Glutamatergic neuron (in vitro differentiated cells): ENCODE measurements around the gene BEST1. TPM values are rescaled to one million over a fixed set of nuclear protein-coding genes. Genes with fewer than 3 reads are reported as not detected.

Source experiments
- DNase-seq: peaks from one replicate; pipeline ENCODE4 v3.0.0; 2022
- H3K27ac Mint-ChIP-seq: one replicate; pipeline ENCODE4 v1.8.0; 2020; ENCODE audit warnings: mild to moderate bottlenecking, mixed read lengths, inconsistent platforms; ENCODE audit not compliant: unreplicated experiment
- H3K27me3 Mint-ChIP-seq: one replicate; pipeline ENCODE4 v1.8.0; 2020; ENCODE audit warnings: mild to moderate bottlenecking, moderate library complexity, mixed read lengths, inconsistent platforms; ENCODE audit not compliant: unreplicated experiment
- H3K36me3 Mint-ChIP-seq: one replicate; pipeline ENCODE4 v1.8.0; 2020; ENCODE audit warnings: mild to moderate bottlenecking, mixed read lengths, inconsistent platforms; ENCODE audit not compliant: unreplicated experiment
- H3K4me1 Mint-ChIP-seq: one replicate; pipeline ENCODE4 v1.8.0; 2020; ENCODE audit warnings: mild to moderate bottlenecking, low read depth, mixed read lengths, inconsistent platforms; ENCODE audit not compliant: unreplicated experiment
- H3K4me3 Mint-ChIP-seq: one replicate; pipeline ENCODE4 v1.8.0; 2020; ENCODE audit warnings: mild to moderate bottlenecking, mixed read lengths, inconsistent platforms; ENCODE audit not compliant: unreplicated experiment
- H3K9me3 Mint-ChIP-seq: one replicate; pipeline ENCODE4 v1.8.0; 2020; ENCODE audit warnings: mild to moderate bottlenecking, moderate library complexity, mixed read lengths, inconsistent platforms; ENCODE audit not compliant: unreplicated experiment
- CTCF ChIP-seq: fragments of 200-600 bp; sonication (generic); IDR thresholded peaks from one replicate; pipeline ENCODE4 v1.5.0; 2021; ENCODE audit not compliant: partially characterized antibody, unreplicated experiment
- total RNA-seq: library from RNA; stranded (reverse); fragmentation: NEBNext Ultra II Directional; extraction: Animal tissue kit (Norgen Biotek cat#: 25700); gene quantifications from one replicate; pipeline ENCODE4 v1.2.1, GENCODE V29; 2021; ENCODE audit not compliant: unreplicated experiment

BEST1 gene
- total RNA-seq, 1 donor from 2014 or later = 4.6 TPM

DNA sequence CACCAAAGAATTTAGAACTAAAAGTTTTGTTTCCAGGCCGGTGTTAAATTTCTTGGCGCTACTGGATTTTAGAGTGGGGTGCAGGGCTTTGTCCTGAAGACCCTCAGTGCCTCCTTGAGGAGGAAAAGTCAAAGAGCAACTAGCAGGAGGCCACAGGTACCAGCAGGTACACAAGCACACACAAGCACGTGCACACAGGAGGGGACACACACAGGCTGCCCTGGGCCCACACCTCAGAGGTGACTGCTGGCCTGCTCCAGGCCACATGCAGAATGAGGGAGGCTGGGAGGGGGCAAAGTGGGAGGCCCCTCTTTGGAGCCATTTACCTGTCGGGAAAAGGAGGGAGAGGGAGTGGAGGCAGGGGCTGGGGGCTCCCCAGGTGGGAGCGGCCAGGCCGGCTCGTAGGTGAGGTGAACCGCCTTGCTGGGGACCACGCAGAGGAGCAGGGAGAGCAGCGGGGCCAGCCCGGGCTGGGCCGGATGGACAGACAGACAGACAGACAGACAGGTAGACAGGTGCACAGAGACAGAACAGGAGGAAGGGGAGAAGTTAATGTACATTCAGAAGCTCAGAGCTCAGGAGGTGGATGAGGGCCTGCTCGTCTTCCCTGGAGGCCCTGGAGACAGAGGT lies 45.0 kb upstream of the BEST1 start:
- TF ChIP-seq CTCF = no peak
- peaks cover 2% of the 10 kb centered on the region for H3K27me3 Mint-ChIP-seq
- H3K4me3 Mint-ChIP-seq = no peak overlapping the region
- H3K9me3 Mint-ChIP-seq = peaks cover 2% of the 10 kb centered on the region
- H3K4me1 Mint-ChIP-seq = no peaks in the 10 kb centered on the region
- no peak overlapping the region for H3K27ac Mint-ChIP-seq
- DNase-seq = no peak
- H3K36me3 Mint-ChIP-seq = no peaks in the 10 kb centered on the region

DNA sequence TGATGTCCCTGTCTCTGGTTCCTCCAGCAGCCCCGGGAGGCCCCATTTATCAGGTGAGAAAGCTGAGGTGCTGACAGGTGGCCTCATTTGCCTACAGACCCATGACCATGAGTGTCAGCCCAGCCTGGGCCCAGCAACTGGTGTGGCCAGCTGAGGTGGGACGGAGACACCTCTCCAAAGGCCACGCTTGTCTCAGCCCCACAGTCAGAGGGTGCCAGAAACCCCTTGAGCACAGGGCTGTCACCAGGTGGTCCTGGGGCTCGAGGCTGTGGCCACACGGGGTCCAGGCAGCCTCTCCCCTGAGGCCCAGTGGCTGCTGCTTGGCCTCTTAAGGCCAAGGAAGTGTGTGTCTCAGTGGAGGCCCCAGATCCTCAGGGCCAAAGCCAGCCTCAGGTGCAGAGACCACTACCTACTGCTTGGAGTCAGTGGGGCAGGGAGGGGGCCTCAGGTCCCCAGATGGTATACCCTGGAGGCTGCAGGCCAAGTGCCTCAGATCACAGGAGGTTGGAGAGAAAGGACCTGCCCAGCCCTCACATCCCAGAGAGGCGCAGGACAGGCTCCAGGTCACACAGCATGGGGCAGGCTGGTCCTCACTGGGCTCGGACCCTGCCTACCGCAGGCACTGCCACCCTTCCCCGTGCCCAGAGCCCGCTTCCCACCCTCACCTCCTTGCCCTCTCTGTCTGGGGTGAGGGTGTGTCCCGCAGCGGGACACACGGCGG lies 44.2 kb upstream of the BEST1 start:
- Mint-ChIP-seq H3K27ac (no peak overlapping the region), H3K4me3 (no peak overlapping the region), H3K9me3 (peaks cover 2% of the 10 kb centered on the region), H3K4me1 (no peaks in the 10 kb centered on the region), H3K36me3 (no peaks in the 10 kb centered on the region), H3K27me3 (peaks cover 2% of the 10 kb centered on the region)
- TF ChIP-seq CTCF = no peak
- no peak for DNase-seq

GRCh38 chr11:61906522-61906909 lies 43.6 kb upstream of the BEST1 start:
- no peak overlapping the region for H3K27ac Mint-ChIP-seq
- no peak overlapping the region for H3K4me3 Mint-ChIP-seq
- H3K27me3 Mint-ChIP-seq = peaks cover 2% of the 10 kb centered on the region
- no peaks in the 10 kb centered on the region for H3K36me3 Mint-ChIP-seq
- no peak for TF ChIP-seq CTCF
- no peak for DNase-seq
- H3K4me1 Mint-ChIP-seq = no peaks in the 10 kb centered on the region
- peaks cover 2% of the 10 kb centered on the region for H3K9me3 Mint-ChIP-seq

DNA sequence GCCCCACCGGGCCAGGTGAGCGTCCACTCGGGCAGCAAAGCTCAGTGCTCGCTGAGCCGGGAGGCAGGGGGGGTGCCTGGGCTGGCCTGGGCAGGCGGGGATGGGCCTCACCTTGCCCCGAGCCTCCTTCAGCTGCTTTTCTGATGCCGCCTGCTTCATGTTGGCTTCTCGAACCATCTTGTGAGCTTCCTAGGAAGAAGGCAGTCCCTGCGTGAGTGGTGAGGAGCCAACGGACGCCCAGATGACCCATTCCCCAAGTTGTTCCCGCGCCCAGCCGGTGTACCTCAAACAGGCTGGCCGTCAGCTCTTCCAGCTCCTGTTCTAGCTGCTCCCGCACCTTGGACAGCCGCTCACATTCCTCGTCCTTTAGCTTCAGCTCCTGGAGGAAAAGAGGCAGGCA lies 42.9 kb upstream of the BEST1 start:
- no peak overlapping the region for H3K4me3 Mint-ChIP-seq
- no peak for TF ChIP-seq CTCF
- H3K36me3 Mint-ChIP-seq = no peaks in the 10 kb centered on the region
- H3K27me3 Mint-ChIP-seq = peaks cover 2% of the 10 kb centered on the region
- H3K4me1 Mint-ChIP-seq = no peaks in the 10 kb centered on the region
- peaks cover 2% of the 10 kb centered on the region for H3K9me3 Mint-ChIP-seq
- no peak for DNase-seq
- H3K27ac Mint-ChIP-seq = no peak overlapping the region

DNA sequence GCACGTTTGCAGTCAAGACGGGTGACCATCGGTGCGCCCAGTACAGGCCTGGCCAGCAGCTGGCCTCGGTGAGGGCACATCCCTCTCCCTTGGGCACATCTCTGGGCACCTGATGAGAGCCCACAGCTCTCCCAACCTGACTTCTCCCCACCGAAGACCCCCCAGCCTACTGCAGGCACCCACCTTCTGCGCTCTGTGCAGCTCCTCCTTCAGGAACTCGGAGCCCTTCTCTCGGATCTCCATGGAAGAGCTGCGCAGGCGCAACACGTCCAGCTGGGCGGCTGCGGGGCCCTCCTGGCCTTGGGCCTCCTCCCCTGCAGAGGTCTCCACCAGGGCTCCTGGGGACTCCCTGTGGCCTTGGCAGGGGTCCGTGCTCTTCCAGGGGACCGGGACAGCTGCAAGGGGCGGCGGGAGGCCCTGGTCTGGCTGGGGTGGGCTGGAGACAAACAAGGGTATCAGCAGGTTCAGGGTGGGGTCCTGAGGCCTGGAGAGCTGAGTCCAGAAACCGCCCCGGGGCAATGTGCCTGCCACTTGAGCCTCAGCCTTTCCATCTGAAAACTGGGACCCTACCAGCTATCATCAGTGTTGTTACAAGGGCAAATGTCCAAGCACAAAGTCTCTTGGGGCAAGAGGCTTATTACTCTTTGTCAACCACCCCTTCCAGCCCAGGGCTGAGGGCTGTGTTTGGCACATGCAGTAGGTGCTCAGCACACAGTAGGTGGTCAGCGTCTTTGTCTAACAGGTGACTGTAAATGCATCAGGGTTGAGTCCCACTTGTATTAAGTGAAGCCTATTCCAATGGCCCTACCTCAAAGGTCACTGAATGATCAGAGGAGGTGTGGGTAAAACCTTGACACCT lies 42.1 kb upstream of the BEST1 start:
- peak; percentile 12 for DNase-seq
- Mint-ChIP-seq H3K4me1 (no peaks in the 10 kb centered on the region), H3K9me3 (peaks cover 1% of the 10 kb centered on the region), H3K27ac (no peak overlapping the region), H3K4me3 (no peak overlapping the region), H3K27me3 (peaks cover 5% of the 10 kb centered on the region), H3K36me3 (no peaks in the 10 kb centered on the region)
- TF ChIP-seq CTCF = no peak
